A549 treated with AZD9567 at 1 μM for 4 hours (cell line): Measurements from ENCODE around the gene PHF8. TPM values are rescaled to one million over a fixed set of nuclear protein-coding genes. Genes with fewer than 3 reads are reported as not detected.

Source experiments
- total RNA-seq: library from RNA; stranded (reverse); fragments of 200-300 nt; extraction: Qiagen RNA extraction; gene quantifications from 5 replicates; pipeline ENCODE4 v1.2.3, GENCODE V29; 2022; ENCODE audit not compliant: insufficient read depth

Gene PHF8
- 11.1 to 13.7 TPM (median 12.9 TPM) in 5 replicates for total RNA-seq

DNA sequence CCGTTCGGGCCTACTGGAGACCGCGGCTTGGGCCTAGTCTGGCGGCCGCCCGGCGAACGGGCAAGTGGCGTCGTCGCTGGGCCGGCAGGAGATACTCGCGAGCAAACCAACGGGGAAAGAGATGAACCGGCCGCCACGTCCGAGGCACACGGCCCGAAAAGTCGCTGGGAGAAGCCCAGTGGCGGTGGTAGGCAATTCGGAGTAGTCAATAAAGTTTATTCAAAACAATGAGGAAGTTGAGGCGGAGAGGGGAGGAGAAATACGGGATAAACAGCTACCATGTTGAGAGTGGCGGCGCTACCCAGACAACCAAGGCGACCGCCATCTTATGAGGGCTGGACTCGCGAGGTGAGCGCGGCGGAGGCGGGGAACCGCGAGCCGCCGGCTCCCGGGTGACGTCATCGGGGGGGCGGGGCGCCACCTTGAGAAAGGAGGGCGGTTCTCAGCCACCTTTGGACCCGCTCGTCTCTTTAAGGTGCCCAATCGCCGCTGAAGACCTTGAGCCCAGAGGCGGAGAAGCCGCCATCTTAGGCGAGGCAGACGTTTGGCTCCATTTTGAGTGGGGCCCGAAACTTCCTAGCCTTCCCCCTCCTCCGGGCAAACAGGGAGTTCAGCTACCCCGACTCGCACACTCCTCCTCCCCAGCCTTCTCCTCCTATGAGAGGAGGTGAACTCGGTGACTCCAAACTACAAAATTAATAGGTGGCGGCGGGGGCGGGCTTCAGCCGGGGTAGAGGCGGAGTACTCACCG is at the start of gene PHF8:
Gene PHF8 (minus strand): TSS at position 348 of the 751 bp plus-strand sequence. CDS start 1,745 bp downstream, outside the sequence.

Other genes with a start within 250 kb of the PHF8 start
- 4.8 to 6.1 TPM (median 5.5 TPM) in 5 replicates for gene FAM120C, start 138.8 kb upstream of the PHF8 start, total RNA-seq